Thyroid gland (tissue), 4 donors: ENCODE measurements around the gene SLC24A3. TPM values are rescaled to one million over a fixed set of nuclear protein-coding genes. Genes with fewer than 3 reads are reported as not detected.

Experiments used
- DNase-seq, 2 donors: peaks; one replicate each; pipeline ENCODE4 v3.0.0-alpha.2; 2019
- H3K27ac ChIP-seq, 3 donors: fragments of 200-600 bp; sonication (generic); 1 replicate in 2 of 3; 2 replicates in 1 of 3; pipeline ENCODE4 v1.5.1; 2016 to 2019; ENCODE audit warnings: mild to moderate bottlenecking in 1 of 3, moderate library complexity in 1 of 3
- H3K27me3 ChIP-seq: fragments of 200-600 bp; sonication (generic); one replicate; pipeline ENCODE4 v1.5.1; 2019
- H3K36me3 ChIP-seq, 2 donors: fragments of 200-600 bp; sonication (generic); one replicate each; pipeline ENCODE4 v1.5.1; 2016 to 2019
- H3K4me1 ChIP-seq, 2 donors: fragments of 200-600 bp; sonication (generic); one replicate each; pipeline ENCODE4 v1.5.1; 2017 to 2019
- H3K4me3 ChIP-seq, 3 donors: fragments of 200-600 bp; sonication (generic); replicated peaks in 1 of 3; 1 replicate in 2 of 3; 2 replicates in 1 of 3; pipeline ENCODE4 v1.5.1; 2016; ENCODE audit warnings: mild to moderate bottlenecking in 1 of 3
- H3K9me3 ChIP-seq: fragments of 200-600 bp; sonication (generic); one replicate; pipeline ENCODE4 v1.5.1; 2017
- POLR2A ChIP-seq, 2 donors: fragments of 450-650 bp; IDR thresholded peaks; one replicate each; pipeline ENCODE4 v1.6.1; 2017; ENCODE audit warnings: antibody characterized with exemption in 2 of 2, mild to moderate bottlenecking in 2 of 2, moderate library complexity in 1 of 2
- WGBS, 2 donors: methylation state at CpG; one replicate each; pipeline ENCODE4 v1.1.5; 2017; 5-methylcytosine and 5-hydroxymethylcytosine counted together
- intact Hi-C: fragments of 100-400 bp; cut with DNase I; formaldehyde crosslinking; loops from one replicate; pipeline ENCODE4 v1.15.1; 2023
- total RNA-seq, 4 donors: library from RNA; depleted of rRNA; stranded (reverse); fragments of >200 nt; gene quantifications; one replicate each; pipeline ENCODE4 v1.2.3, GENCODE V29; 2016
- TF ChIP-seq, protein P1 (sequence below), 6 experiments: fragments of 200-600 bp in 3 of 6; fragments of 450-650 bp in 3 of 6; sonication (generic) in 3 of 6; IDR thresholded peaks; one replicate each; pipeline ENCODE4 v1.5.1; 2016 to 2019; ENCODE audit warnings: antibody characterized with exemption in 6 of 6, mild to moderate bottlenecking in 2 of 6, inconsistent platforms in 1 of 6, moderate library complexity in 1 of 6

The SLC24A3 gene
- total RNA-seq, 4 donors from 2014 or later: 4.0 to 8.1 (median 6.3) TPM

- H3K4me1 ChIP-seq: no peaks in the 10 kb centered on the region
- no peaks in the 10 kb centered on the region for H3K9me3 ChIP-seq
- no peaks in the 10 kb centered on the region for H3K27me3 ChIP-seq
- H3K36me3 ChIP-seq: no peaks in the 10 kb centered on the region
- intact Hi-C loops: no loop called here
- TF ChIP-seq, protein P1, sequence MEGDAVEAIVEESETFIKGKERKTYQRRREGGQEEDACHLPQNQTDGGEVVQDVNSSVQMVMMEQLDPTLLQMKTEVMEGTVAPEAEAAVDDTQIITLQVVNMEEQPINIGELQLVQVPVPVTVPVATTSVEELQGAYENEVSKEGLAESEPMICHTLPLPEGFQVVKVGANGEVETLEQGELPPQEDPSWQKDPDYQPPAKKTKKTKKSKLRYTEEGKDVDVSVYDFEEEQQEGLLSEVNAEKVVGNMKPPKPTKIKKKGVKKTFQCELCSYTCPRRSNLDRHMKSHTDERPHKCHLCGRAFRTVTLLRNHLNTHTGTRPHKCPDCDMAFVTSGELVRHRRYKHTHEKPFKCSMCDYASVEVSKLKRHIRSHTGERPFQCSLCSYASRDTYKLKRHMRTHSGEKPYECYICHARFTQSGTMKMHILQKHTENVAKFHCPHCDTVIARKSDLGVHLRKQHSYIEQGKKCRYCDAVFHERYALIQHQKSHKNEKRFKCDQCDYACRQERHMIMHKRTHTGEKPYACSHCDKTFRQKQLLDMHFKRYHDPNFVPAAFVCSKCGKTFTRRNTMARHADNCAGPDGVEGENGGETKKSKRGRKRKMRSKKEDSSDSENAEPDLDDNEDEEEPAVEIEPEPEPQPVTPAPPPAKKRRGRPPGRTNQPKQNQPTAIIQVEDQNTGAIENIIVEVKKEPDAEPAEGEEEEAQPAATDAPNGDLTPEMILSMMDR (IDR thresholded peaks at IDR 0.05): no peak
- no peak for TF ChIP-seq POLR2A (IDR thresholded peaks at IDR 0.05)
- H3K4me3 ChIP-seq: no peak overlapping the region
- no peak for DNase-seq
- WGBS, 2 donors: 50 to 53% methylated on average over 4 of the region's 4 CpGs
- no peak overlapping the region for H3K27ac ChIP-seq
Observed at GRCh38 chr20:19254956-19255355, 42.5 kb downstream of the SLC24A3 start.

GRCh38 chr20:19256085-19256484 lies 43.6 kb downstream of the SLC24A3 start:
- 95% methylated on average over 2 of the region's 2 CpGs for WGBS, 2 donors
- TF ChIP-seq POLR2A (IDR thresholded peaks at IDR 0.05): no peak
- TF ChIP-seq, protein P1 (IDR thresholded peaks at IDR 0.05): no peak
- intact Hi-C loops: no loop called here
- Histone ChIP-seq H3K27me3 (no peaks in the 10 kb centered on the region), H3K4me1 (no peaks in the 10 kb centered on the region), H3K9me3 (no peaks in the 10 kb centered on the region), H3K27ac (no peak overlapping the region), H3K36me3 (no peaks in the 10 kb centered on the region), H3K4me3 (no peak overlapping the region)
- no peak for DNase-seq

DNA sequence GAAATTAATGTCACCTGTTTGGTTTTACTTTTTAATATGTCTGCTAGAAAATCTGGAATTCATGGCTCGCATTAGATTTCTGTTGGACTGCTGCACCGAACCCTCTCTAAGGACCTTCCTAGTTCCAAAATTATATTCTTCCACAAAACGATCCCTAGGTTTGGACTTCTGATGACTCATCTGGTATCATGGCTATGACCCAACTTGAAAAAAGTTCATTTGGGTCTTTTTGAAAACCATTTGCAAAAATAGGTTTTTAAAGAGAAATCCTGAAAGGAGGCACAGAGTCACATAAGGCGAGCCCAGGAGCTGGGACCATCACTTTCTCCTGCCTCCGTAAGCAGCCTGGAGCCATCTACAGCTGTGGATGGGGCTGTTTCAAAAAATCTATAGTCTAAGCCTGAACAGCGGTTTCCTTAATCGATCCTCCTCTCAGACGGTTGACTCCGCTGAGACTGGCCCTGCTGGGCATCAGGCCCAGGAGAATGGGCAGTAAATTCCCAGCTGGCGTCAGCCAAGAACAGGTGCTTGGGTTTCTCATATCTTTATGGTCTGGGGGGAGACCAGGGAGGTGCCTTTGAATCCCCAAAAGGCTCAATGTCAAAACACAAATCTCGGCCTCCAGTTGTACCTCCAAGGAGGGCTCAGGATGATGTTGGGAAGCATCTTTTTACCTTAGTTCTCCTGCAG lies 44.6 kb downstream of the SLC24A3 start:
- Histone ChIP-seq H3K27me3 (no peaks in the 10 kb centered on the region), H3K27ac (no peak overlapping the region), H3K36me3 (no peaks in the 10 kb centered on the region), H3K4me1 (no peaks in the 10 kb centered on the region), H3K4me3 (no peak overlapping the region), H3K9me3 (no peaks in the 10 kb centered on the region)
- WGBS, 2 donors: 85 to 91% methylated on average over 11 of the region's 11 CpGs
- TF ChIP-seq, protein P1 (IDR thresholded peaks at IDR 0.05): no peak
- no peak for TF ChIP-seq POLR2A (IDR thresholded peaks at IDR 0.05)
- no peak for DNase-seq
- intact Hi-C loops: no loop called here

- H3K27me3 ChIP-seq: no peaks in the 10 kb centered on the region
- WGBS, 2 donors: 79 to 83% methylated on average over 6 of the region's 6 CpGs
- no peaks in the 10 kb centered on the region for H3K4me1 ChIP-seq
- DNase-seq: no peak
- no peak overlapping the region for H3K4me3 ChIP-seq
- H3K27ac ChIP-seq: no peak overlapping the region
- no peaks in the 10 kb centered on the region for H3K9me3 ChIP-seq
- intact Hi-C loops: no loop called here
- TF ChIP-seq, protein P1 (IDR thresholded peaks at IDR 0.05): no peak
- no peak for TF ChIP-seq POLR2A (IDR thresholded peaks at IDR 0.05)
- no peaks in the 10 kb centered on the region for H3K36me3 ChIP-seq
Observed at GRCh38 chr20:19257865-19258264, 45.4 kb downstream of the SLC24A3 start.

DNA sequence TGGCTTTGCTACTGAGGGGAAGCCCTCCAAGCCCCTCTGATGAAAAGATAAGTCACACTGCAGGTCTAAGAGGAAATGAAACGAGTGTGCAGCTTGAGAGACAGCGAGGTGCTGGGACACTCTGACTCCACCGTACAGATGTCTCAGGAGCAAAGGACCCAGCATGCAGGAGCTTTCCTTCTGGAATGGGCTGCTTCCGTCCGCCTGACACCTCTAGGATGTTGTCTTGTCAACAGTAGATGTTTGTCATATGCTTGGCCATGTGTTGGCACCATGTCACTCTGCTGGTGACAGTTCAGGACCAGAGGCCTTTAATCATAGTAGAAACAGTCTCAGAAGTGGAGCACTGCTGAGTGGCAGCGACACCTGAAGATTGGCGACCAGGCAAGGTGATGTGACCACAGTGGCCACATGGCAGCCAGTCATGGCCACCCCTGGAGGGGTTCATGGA lies 46.7 kb downstream of the SLC24A3 start:
- no peak for DNase-seq
- WGBS, 2 donors: 86% methylated on average over 5 to 7 of the region's 7 CpGs
- TF ChIP-seq, protein P1 (IDR thresholded peaks at IDR 0.05): no peak
- TF ChIP-seq POLR2A (IDR thresholded peaks at IDR 0.05): no peak

More for the DNA sequence above, 46.7 kb downstream of the SLC24A3 start:
- no peak overlapping the region for H3K27ac ChIP-seq
- no peaks in the 10 kb centered on the region for H3K9me3 ChIP-seq
- no peaks in the 10 kb centered on the region for H3K36me3 ChIP-seq
- H3K4me3 ChIP-seq: no peak overlapping the region
- H3K27me3 ChIP-seq: no peaks in the 10 kb centered on the region
- intact Hi-C loops: no loop called here
- H3K4me1 ChIP-seq: no peaks in the 10 kb centered on the region
